Femur (tissue), 1 donor: Measurements from ENCODE around the gene RNF17.

Experiments used
- DNase-seq: peaks from one replicate; pipeline ENCODE4 v3.0.0-alpha.2; 2017

Gene RNF17

DNA sequence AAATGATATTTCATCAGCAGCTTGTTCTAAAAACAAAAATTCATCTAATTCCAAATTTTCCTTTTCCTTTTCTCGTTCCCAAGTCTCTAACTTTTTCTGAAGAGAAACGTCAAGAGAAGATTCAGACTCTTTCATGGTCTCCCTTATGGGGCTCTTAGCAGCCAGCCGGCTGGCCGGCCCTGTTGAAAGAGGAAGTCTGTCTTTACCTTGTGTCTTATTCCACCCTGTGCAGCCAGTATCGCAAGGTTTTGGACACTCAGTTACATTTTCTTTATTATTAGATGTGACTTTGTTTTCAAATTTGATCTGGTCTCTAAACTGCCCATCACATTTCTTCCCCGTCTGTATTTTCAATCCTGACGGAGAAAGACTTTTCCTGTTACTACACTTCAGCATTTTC, 142.3 kb downstream of the RNF17 start:
- DNase-seq: no peak

- no peak for DNase-seq
These were observed 146.6 kb downstream of the RNF17 start for GRCh38 chr13:24910502-24911132.

- no peak for DNase-seq
These were observed 147.4 kb downstream of the RNF17 start for GRCh38 chr13:24911133-24911908.

DNA sequence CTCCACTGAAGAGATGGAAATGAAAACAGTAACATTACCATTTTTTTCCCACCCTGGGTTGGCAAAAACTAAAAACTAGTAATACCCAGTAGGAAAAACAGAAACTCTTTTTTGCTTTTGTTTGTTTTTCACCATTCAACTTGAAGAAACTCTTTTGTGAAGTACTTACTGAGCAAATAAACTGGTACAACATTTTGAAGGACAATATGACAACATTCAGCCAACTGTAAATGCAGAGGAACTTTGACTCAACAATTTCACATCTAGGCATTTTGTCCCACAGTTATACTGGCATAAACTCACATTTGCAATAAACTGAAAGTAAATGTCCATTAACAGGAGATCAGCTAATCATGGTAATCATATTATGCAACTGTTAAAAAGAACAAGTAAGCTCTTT, 152.5 kb downstream of the RNF17 start:
- DNase-seq: no peak

DNA sequence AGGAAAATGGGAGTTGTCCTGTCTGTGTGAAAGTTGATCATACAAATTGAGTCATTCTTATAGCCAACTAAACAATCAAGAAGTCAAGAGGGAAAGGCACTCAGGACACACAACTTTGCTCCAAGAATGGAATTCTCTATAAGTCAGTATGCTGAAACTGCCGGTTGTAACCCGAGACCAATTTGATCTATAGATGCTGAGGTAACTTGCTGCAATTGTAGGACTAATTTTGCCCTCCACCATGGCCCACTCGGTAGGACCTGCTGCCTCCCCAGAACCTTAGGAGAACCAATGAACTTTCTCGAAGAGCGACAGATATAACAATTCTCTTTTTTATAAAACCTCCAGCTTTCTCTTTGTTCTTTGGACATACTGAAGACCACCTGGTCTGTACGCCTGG, 157.0 kb downstream of the RNF17 start:
- no peak for DNase-seq

DNA sequence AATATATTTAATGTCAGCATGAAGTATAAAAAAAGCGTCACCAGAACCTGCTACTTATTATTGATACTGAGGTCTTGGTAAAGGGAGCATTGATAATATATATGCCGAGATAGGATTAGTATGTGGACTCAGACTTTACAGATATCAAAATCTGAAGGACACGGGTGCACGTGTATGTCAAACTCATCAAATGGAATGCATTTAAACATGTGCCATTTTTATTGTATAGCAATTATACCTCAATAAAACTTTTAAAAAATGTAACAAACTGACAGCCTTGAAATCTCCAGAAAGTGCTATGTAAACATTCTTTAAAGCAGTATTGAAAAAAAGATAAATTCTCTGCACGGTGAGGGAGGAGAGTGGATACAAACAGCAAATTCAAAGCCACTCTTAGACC, 157.9 kb downstream of the RNF17 start:
- no peak for DNase-seq

GRCh38 chr13:24922387-24922744, 158.4 kb downstream of the RNF17 start:
- DNase-seq: no peak

- peak; percentile 99 for DNase-seq
These were observed 159.0 kb downstream of the RNF17 start for GRCh38 chr13:24922745-24923591.

GRCh38 chr13:24925318-24926231, 161.6 kb downstream of the RNF17 start:
- no peak for DNase-seq

DNA sequence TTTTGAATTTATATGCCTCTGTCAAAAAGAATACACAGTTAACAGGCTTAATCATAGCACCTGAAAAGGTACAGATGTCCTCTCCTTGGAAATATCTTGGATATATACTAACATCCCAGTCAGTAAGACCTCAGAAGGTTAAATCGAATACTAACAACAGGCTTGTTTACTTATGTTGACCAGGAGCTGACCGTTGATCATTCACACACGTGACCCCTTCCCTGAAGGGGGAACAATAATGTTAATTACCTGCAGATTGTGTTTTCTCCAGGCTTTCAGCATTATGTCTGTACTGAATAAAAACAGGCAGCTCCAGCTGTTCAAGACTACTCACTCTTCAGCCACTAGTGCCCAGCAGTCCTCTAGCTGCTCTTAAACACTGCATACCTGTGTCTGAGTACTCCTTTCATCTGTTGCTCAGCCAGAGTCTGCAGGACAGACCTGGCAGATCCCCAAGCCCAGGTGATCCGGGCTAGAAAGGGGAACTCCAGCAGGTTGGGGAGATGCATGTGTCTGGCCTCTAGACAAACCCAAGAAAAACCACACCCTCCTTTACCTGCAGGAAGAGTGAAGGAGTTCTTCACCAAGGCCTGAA, 163.9 kb downstream of the RNF17 start:
- no peak for DNase-seq

- DNase-seq: no peak
These were observed 165.2 kb downstream of the RNF17 start for GRCh38 chr13:24929196-24929595.
